Keratinocyte (primary cell): ENCODE measurements around the gene AHNAK2. TPM values are rescaled to one million over a fixed set of nuclear protein-coding genes. Genes with fewer than 3 reads are reported as not detected.

Source experiments
- DNase-seq: peaks from one replicate; pipeline ENCODE4 v3.0.0-alpha.2; 2011; ENCODE audit warnings: low read depth, missing footprints, low spot score
- FAIRE-seq: peaks from 2 replicates; lab custom pipeline; 2011; peaks lifted over from hg19 to GRCh38; lab: Jason Lieb, UNC
- H2AFZ ChIP-seq: 2 replicates; pipeline ENCODE4 v1.6.0; 2012; ENCODE audit warnings: low read length, control low read depth, inconsistent platforms; ENCODE audit not compliant: control insufficient read depth
- H3K27ac ChIP-seq: 2 replicates; pipeline ENCODE4 v1.5.1; 2011; ENCODE audit warnings: low read length; ENCODE audit not compliant: control insufficient read depth, insufficient read depth
- H3K27me3 ChIP-seq: 3 replicates; pipeline ENCODE4 v1.6.0; 2011; ENCODE audit warnings: low read length; ENCODE audit not compliant: control insufficient read depth, insufficient read depth; ENCODE audit errors: extremely low read depth
- H3K36me3 ChIP-seq, 2 experiments: 2 replicates in 1 of 2; 3 replicates in 1 of 2; pipeline ENCODE4 v1.5.1; 2011; ENCODE audit warnings: low read length in 2 of 2, mild to moderate bottlenecking in 1 of 2; ENCODE audit not compliant: control insufficient read depth in 2 of 2, insufficient read depth in 2 of 2; ENCODE audit errors: extremely low read depth in 1 of 2
- H3K4me1 ChIP-seq: 3 replicates; pipeline ENCODE4 v1.5.1; 2011; ENCODE audit warnings: low read length; ENCODE audit not compliant: control insufficient read depth, insufficient read depth; ENCODE audit errors: extremely low read depth
- H3K4me2 ChIP-seq: 3 replicates; pipeline ENCODE4 v1.6.0; 2011; ENCODE audit warnings: low read depth, low read length; ENCODE audit not compliant: control insufficient read depth, insufficient read depth; ENCODE audit errors: extremely low read depth
- H3K4me3 ChIP-seq, 3 experiments: fragments of 200-600 bp in 1 of 3; sonication (generic) in 1 of 3; 2 replicates in 2 of 3; 3 replicates in 1 of 3; pipeline ENCODE4 v1.5.1; 2011 to 2016; ENCODE audit warnings: low read length in 3 of 3, mild to moderate bottlenecking in 3 of 3, control low read depth in 2 of 3, inconsistent platforms in 1 of 3, low read depth in 1 of 3, mixed read lengths in 1 of 3, mixed run types in 1 of 3, moderate library complexity in 1 of 3; ENCODE audit not compliant: control insufficient read depth in 2 of 3, insufficient read depth in 2 of 3; ENCODE audit errors: extremely low read depth in 1 of 3
- H3K79me2 ChIP-seq: 2 replicates; pipeline ENCODE4 v1.6.0; 2012; ENCODE audit warnings: low read length; ENCODE audit not compliant: control insufficient read depth, insufficient read depth
- H3K9ac ChIP-seq: 3 replicates; pipeline ENCODE4 v1.6.0; 2011; ENCODE audit warnings: low read length; ENCODE audit not compliant: control insufficient read depth, insufficient read depth; ENCODE audit errors: extremely low read depth
- H3K9me1 ChIP-seq: 3 replicates; pipeline ENCODE4 v1.6.0; 2011; ENCODE audit warnings: low read length; ENCODE audit not compliant: control insufficient read depth, insufficient read depth; ENCODE audit errors: extremely low read depth
- H3K9me3 ChIP-seq: 2 replicates; pipeline ENCODE4 v1.5.1; 2012; ENCODE audit warnings: low read depth, low read length; ENCODE audit not compliant: control insufficient read depth
- H4K20me1 ChIP-seq: 3 replicates; pipeline ENCODE4 v1.6.0; 2011; ENCODE audit warnings: low read length; ENCODE audit not compliant: control insufficient read depth, insufficient read depth; ENCODE audit errors: extremely low read depth
- CTCF ChIP-seq, 3 experiments: IDR thresholded peaks in 1 of 3; conservative IDR thresholded peaks in 1 of 3; optimal IDR thresholded peaks in 1 of 3; 2 replicates in 2 of 3; 3 replicates in 1 of 3; pipeline versions ENCODE3 to v1.5.1; 2011; ENCODE audit warnings: low read length in 3 of 3, mild to moderate bottlenecking in 3 of 3, moderate library complexity in 2 of 3, control low read depth in 1 of 3, inconsistent platforms in 1 of 3; ENCODE audit not compliant: insufficient read depth in 2 of 3; ENCODE audit errors: extremely low read depth in 1 of 3
- EZH2 ChIP-seq: IDR thresholded peaks from one replicate; pipeline ENCODE4 v1.6.1; 2012; ENCODE audit warnings: inconsistent platforms, mild to moderate bottlenecking, low read length, moderate library complexity
- dilution Hi-C: fragments of 300-500 bp; cut with MboI; formaldehyde crosslinking; loops from one replicate; pipeline ENCODE4 v1.7.0; 2020; ENCODE audit warnings: low sequenced_read_pairs; ENCODE audit not compliant: extremely low pct_ligation_motif_present
- polyA plus RNA-seq, 5 experiments: library from polyadenylated mRNA; depleted of rRNA in 3 of 5; stranded (reverse) in 3 of 5; stranded (forward) in 1 of 5; unstranded in 1 of 5; fragments of >200 nt; gene quantifications; 1 replicate in 1 of 5; 2 replicates in 3 of 5; 3 replicates in 1 of 5; pipeline versions ENCODE4 v1.2.1 to v1.2.3, GENCODE V29; 2011 to 2012; ENCODE audit warnings: missing spikeins in 2 of 5, low read depth in 1 of 5, low replicate concordance in 1 of 5

AHNAK2 gene
- polyA plus RNA-seq, 1 donor (not counting 4 experiments of a cell fraction or from before 2014, with no cell fraction given) = 164 TPM

GRCh38 chr14:104954746-104955395 lies 23.3 kb downstream of the AHNAK2 start:
- Histone ChIP-seq H3K4me1 (no peaks in the 10 kb centered on the region), H3K9me3 (no peaks in the 10 kb centered on the region), H3K4me2 (no peak overlapping the region), H3K9ac (no peak overlapping the region), H3K4me3 (no peak overlapping the region), H3K36me3 (peaks cover 50 to 52% of the 10 kb centered on the region in 2 experiments), H4K20me1 (peaks cover 18% of the 10 kb centered on the region), H3K27ac (no peak overlapping the region), H3K9me1 (no peaks in the 10 kb centered on the region), H2AFZ (no peak overlapping the region), H3K27me3 (no peaks in the 10 kb centered on the region), H3K79me2 (peaks cover 29% of the 10 kb centered on the region)
- TF ChIP-seq CTCF (optimal IDR thresholded peaks at IDR 0.05 in 1 of 3, IDR thresholded peaks at IDR 0.05 in 1 of 3, conservative IDR thresholded peaks at IDR 0.05 in 1 of 3; ENCODE audit: extremely low read depth in 1 of 3, insufficient read depth in 2 of 3, low read length in 3 of 3) = no peak
- TF ChIP-seq EZH2 = no peak
- FAIRE-seq (no peak), DNase-seq (no peak)
- dilution Hi-C loops = no loop called here

DNA sequence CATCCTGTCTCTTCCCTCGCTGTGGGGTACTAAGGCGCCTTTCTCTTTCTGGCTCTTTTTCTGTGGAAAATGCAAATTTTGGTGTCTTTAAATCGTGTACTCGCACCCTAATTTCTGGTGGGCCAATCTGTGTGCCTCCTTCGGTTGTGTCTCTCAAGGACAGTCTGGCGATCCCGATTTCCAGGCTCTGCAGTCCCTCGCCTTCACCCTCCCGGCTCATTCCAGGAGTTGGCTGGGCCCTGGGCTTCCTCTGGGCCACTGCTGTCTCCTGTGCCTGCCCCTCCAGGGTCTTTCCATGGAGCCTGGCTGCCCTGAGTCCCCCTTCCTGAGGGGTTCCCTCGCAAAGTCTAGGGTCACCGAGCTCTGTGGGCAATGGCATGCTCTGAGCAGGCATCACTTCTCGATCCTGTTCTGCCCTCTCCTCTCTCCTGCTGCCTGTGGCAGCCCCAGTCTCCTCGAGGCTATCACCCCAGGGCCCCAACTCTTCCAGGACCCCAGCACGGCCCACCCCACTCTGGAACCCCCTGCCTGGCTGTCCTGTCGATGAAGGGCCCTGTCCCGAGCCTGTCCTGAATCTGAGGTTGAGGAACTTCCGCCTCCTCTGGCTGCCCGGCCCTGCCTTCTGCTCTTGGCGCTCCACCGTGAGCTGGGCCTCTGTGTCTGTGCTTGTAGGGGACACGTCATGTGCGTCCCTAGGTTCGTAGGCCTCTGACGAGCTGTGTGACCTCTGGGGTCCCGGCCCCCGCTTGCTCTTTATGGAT lies 24.1 kb downstream of the AHNAK2 start:
- H3K4me3 ChIP-seq = no peak overlapping the region
- H3K36me3 ChIP-seq = peaks cover 47 to 50% of the 10 kb centered on the region in 2 experiments
- H3K9me3 ChIP-seq = no peaks in the 10 kb centered on the region
- no peak overlapping the region for H3K9ac ChIP-seq
- peaks cover 23% of the 10 kb centered on the region for H3K79me2 ChIP-seq
- TF ChIP-seq CTCF (optimal IDR thresholded peaks at IDR 0.05 in 1 of 3, IDR thresholded peaks at IDR 0.05 in 1 of 3, conservative IDR thresholded peaks at IDR 0.05 in 1 of 3; ENCODE audit: extremely low read depth in 1 of 3, insufficient read depth in 2 of 3, low read length in 3 of 3) (no peak), EZH2 (no peak)
- no peaks in the 10 kb centered on the region for H3K27me3 ChIP-seq
- H3K4me1 ChIP-seq = no peaks in the 10 kb centered on the region
- no peak overlapping the region for H3K27ac ChIP-seq
- H2AFZ ChIP-seq = no peak overlapping the region
- no peak for FAIRE-seq
- no peak for DNase-seq
- H3K4me2 ChIP-seq = no peak overlapping the region
- no peaks in the 10 kb centered on the region for H3K9me1 ChIP-seq
- peaks cover 17% of the 10 kb centered on the region for H4K20me1 ChIP-seq
- dilution Hi-C loops = no loop called here
